SU-DHL-6 (cell line): ENCODE measurements around the gene DNAH12.
"Not testable (repeated sequence)": the region's sequence is repeated elsewhere in the genome, so short reads cannot be mapped to it uniquely, and the experiment has no call there.

Source experiments
- H2AFZ ChIP-seq: fragments of 200-600 bp; sonication (generic); 2 replicates; pipeline ENCODE4 v1.6.1; 2014; ENCODE audit warnings: low read depth, mild to moderate bottlenecking, moderate library complexity, mixed read lengths, antibody characterized with exemption, low read length; ENCODE audit not compliant: severe bottlenecking
- H3F3A ChIP-seq: fragments of 200-600 bp; shearing (Covaris generic); 2 replicates; pipeline ENCODE4 v1.6.0; 2016; ENCODE audit warnings: antibody characterized with exemption, mild to moderate bottlenecking; ENCODE audit not compliant: insufficient read depth
- H3K27ac ChIP-seq: fragments of 200-600 bp; sonication (generic); 2 replicates; pipeline ENCODE4 v1.5.1; 2016; ENCODE audit warnings: low read depth, mild to moderate bottlenecking, low read length, moderate library complexity, mixed read lengths
- H3K27me3 ChIP-seq: fragments of 200-600 bp; sonication (generic), shearing (Covaris generic); 2 replicates; pipeline ENCODE4 v1.6.0; 2014; ENCODE audit warnings: mild to moderate bottlenecking, low read length
- H3K36me3 ChIP-seq: fragments of 200-600 bp; sonication (generic); 2 replicates; pipeline ENCODE4 v1.6.1; 2014; ENCODE audit warnings: mild to moderate bottlenecking, low read length, mixed read lengths
- H3K4me2 ChIP-seq: fragments of 300-600, 200-600 bp; shearing (Covaris generic), sonication (generic); 2 replicates; pipeline ENCODE4 v1.6.0; 2014; ENCODE audit warnings: low read length, low read depth, mild to moderate bottlenecking; ENCODE audit not compliant: poor library complexity, severe bottlenecking
- H3K4me3 ChIP-seq: fragments of 200-600 bp; sonication (generic); 2 replicates; pipeline ENCODE4 v1.5.1; 2014; ENCODE audit warnings: antibody characterized with exemption, low read length, mild to moderate bottlenecking, mixed read lengths; ENCODE audit not compliant: insufficient read depth, poor library complexity, severe bottlenecking
- H3K79me2 ChIP-seq: fragments of 200-600 bp; sonication (generic); 2 replicates; pipeline ENCODE4 v1.6.1; 2014; ENCODE audit warnings: mild to moderate bottlenecking, low read length, moderate library complexity; ENCODE audit not compliant: insufficient read depth
- H3K9ac ChIP-seq: fragments of 200-600 bp; sonication (generic); 2 replicates; pipeline ENCODE4 v1.7.0; 2014; ENCODE audit warnings: mild to moderate bottlenecking, low read length
- H3K9me2 ChIP-seq: fragments of 200-600 bp; sonication (generic); replicated peaks from 2 replicates; pipeline ENCODE4 v1.6.1; 2014; ENCODE audit warnings: low read length; ENCODE audit not compliant: insufficient read depth
- H3K9me3 ChIP-seq: fragments of 200-600 bp; sonication (generic); 2 replicates; pipeline ENCODE4 v1.6.1; 2014; ENCODE audit warnings: low read length, mixed read lengths; ENCODE audit not compliant: insufficient read depth
- H4K20me1 ChIP-seq: fragments of 200-600 bp; sonication (generic); 2 replicates; pipeline ENCODE4 v1.6.1; 2014; ENCODE audit warnings: low read depth, mild to moderate bottlenecking, antibody characterized with exemption, low read length, moderate library complexity, mixed read lengths
- EZH2phosphoT487 ChIP-seq: fragments of 200-600 bp; sonication (generic), shearing (Covaris generic); conservative IDR thresholded peaks from 2 replicates; pipeline ENCODE4 v1.6.1; 2018; ENCODE audit warnings: mild to moderate bottlenecking, antibody characterized with exemption, low read length, moderate library complexity, mixed read lengths
- TF ChIP-seq, protein P1 (sequence below): fragments of 200-600 bp; sonication (generic); IDR thresholded peaks from one replicate; pipeline ENCODE4 v1.5.1; 2017; ENCODE audit warnings: antibody characterized with exemption, mild to moderate bottlenecking, low read length, moderate library complexity; ENCODE audit not compliant: insufficient read depth, poor library complexity, severe bottlenecking

The DNAH12 gene

DNA sequence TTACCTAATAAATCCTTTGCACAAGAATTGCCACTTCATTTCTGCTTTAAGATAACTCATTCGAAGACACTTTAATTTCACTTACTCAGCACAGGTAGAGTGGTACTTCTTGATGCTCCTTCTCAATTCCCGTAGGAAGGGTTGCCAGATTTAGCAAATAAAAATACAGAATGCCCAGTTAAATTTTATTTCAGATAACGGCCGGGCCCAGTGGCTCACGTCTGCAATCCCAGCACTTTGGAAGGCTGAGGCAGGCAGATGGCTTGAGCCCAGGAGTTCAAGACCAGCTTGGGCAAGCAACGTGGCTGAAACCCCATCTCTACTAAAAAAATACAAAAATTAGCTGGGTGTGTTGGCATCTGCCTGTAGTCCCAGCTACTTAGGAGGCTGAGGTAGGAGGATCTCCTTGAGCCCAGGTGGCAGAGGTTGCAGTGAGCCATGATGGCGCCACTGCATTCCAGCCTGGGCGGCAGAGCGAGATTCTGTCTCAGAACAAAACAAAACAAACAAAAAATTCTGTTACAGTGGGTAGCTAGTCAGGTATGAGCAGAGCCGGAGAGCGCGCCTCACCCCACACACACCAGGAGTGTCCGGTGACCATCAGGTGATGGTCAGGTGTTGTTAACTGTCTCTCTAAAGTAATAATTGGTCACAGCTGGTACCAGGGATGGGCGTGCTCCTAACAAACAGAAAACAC, 92.8 kb downstream of the DNAH12 start:
- no peaks in the 10 kb centered on the region for H3K79me2 ChIP-seq
- H3K9me2 ChIP-seq = no peaks in the 10 kb centered on the region
- H3K4me3 ChIP-seq = no peak overlapping the region
- H4K20me1 ChIP-seq = no peaks in the 10 kb centered on the region
- no peak overlapping the region for H3K4me2 ChIP-seq
- no peaks in the 10 kb centered on the region for H3K9me3 ChIP-seq
- H3F3A ChIP-seq = no peaks in the 10 kb centered on the region
- no peaks in the 10 kb centered on the region for H3K36me3 ChIP-seq
- no peak overlapping the region for H2AFZ ChIP-seq
- H3K27ac ChIP-seq = no peak overlapping the region
- TF ChIP-seq, protein P1, sequence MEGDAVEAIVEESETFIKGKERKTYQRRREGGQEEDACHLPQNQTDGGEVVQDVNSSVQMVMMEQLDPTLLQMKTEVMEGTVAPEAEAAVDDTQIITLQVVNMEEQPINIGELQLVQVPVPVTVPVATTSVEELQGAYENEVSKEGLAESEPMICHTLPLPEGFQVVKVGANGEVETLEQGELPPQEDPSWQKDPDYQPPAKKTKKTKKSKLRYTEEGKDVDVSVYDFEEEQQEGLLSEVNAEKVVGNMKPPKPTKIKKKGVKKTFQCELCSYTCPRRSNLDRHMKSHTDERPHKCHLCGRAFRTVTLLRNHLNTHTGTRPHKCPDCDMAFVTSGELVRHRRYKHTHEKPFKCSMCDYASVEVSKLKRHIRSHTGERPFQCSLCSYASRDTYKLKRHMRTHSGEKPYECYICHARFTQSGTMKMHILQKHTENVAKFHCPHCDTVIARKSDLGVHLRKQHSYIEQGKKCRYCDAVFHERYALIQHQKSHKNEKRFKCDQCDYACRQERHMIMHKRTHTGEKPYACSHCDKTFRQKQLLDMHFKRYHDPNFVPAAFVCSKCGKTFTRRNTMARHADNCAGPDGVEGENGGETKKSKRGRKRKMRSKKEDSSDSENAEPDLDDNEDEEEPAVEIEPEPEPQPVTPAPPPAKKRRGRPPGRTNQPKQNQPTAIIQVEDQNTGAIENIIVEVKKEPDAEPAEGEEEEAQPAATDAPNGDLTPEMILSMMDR = no peak
- no peak for TF ChIP-seq EZH2phosphoT487
- H3K9ac ChIP-seq = no peak overlapping the region
- no peaks in the 10 kb centered on the region for H3K27me3 ChIP-seq

DNA sequence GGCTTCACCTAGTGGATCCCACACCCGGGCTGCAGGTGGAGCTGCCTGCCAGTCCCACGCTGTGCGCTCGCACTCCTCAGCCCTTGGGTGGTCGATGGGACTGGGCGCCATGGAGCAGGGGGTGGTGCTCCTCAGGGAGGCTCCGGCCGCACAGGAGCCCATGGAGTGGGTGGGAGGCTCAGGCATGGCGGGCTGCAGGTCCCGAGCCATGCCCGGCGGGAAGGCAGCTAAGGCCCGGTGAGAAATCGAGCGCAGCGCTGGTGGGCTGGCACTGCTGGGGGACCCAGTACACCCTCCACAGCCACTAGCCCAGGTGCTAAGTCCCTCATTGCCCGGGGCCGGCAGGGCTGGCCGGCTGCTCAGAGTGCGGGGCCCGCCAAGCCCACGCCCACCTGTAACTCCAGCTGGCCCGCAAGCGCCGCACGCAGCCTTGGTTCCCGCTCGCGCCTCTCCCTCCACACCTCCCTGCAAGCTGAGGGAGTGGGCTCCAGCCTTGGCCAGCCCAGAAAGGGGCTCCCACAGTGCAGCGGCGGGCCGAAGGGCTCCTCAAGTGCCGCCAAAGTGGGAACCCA, 94.8 kb downstream of the DNAH12 start:
- H3K9me2 ChIP-seq, H3K4me3 ChIP-seq, H3K79me2 ChIP-seq, H3F3A ChIP-seq, H3K36me3 ChIP-seq, H2AFZ ChIP-seq, H3K4me2 ChIP-seq, H4K20me1 ChIP-seq, H3K27me3 ChIP-seq, H3K9me3 ChIP-seq, H3K27ac ChIP-seq, H3K9ac ChIP-seq: not testable (repeated sequence)

DNA sequence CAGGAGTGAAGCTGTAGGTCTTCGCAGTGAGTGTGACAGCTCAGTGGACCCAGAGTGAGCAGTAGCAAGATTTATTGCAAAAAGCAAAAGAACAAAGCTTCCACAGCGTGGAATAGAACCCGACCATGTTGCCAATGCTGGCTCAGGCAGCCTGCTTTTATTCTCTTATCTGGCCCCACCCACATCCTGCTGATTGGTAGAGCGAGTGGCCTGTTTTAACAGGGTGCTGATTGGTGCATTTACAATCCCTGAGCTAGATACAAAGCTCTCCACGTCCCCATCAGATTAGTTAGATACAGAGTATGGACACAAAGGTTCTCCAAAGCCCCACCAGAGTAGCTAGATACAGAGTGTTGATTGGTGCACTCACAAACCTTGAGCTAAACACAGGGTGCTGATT, 95.7 kb downstream of the DNAH12 start:
- not testable (repeated sequence) for H3K27me3 ChIP-seq, H3K4me3 ChIP-seq, H4K20me1 ChIP-seq, H3K9me3 ChIP-seq, H2AFZ ChIP-seq, H3K79me2 ChIP-seq, H3K4me2 ChIP-seq, H3K27ac ChIP-seq, H3K36me3 ChIP-seq, H3K9me2 ChIP-seq, H3K9ac ChIP-seq, H3F3A ChIP-seq

DNA sequence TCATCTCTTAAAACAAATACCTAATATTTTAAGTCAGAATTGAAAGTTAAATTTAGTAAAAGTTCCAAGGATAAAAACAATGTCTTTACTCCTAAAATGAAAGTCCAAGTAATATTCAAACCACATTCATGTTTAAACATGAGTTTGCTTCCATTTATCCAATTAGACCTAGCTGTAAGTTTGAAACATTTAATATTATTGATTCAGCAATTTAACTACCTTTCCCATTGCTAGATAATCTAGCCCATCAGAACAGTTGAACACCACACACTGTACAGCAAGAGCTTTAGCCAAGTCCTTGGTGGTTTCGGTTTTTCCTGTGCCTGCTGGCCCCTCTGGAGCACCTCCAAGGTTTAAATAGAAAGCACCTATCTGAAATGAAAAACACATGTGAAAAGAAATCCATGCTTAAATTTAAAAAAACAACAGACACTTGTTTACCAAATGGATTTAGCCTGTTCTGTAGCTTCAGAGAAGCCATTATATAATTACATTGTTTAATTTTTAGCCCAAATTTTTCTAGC, 97.8 kb downstream of the DNAH12 start:
- TF ChIP-seq, protein P1 = no peak
- no peak for TF ChIP-seq EZH2phosphoT487
- H2AFZ ChIP-seq = no peak overlapping the region
- H3K4me2 ChIP-seq = no peak overlapping the region

More for the DNA sequence above, 97.8 kb downstream of the DNAH12 start:
- no peak overlapping the region for H3K4me3 ChIP-seq
- H3K36me3 ChIP-seq = no peaks in the 10 kb centered on the region
- H3K9ac ChIP-seq = no peak overlapping the region
- H3K9me3 ChIP-seq = no peaks in the 10 kb centered on the region
- no peaks in the 10 kb centered on the region for H3F3A ChIP-seq
- no peaks in the 10 kb centered on the region for H4K20me1 ChIP-seq
- H3K27me3 ChIP-seq = no peaks in the 10 kb centered on the region
- no peaks in the 10 kb centered on the region for H3K9me2 ChIP-seq
- no peak overlapping the region for H3K27ac ChIP-seq
- H3K79me2 ChIP-seq = no peaks in the 10 kb centered on the region
